ENCODE data around the gene KAZN.

KAZN gene

GRCh38 chr1:14614341-14614740 is 15.9 kb downstream of the KAZN start:
- DNase-seq (ENCODE audit: low read depth): no peak

DNA sequence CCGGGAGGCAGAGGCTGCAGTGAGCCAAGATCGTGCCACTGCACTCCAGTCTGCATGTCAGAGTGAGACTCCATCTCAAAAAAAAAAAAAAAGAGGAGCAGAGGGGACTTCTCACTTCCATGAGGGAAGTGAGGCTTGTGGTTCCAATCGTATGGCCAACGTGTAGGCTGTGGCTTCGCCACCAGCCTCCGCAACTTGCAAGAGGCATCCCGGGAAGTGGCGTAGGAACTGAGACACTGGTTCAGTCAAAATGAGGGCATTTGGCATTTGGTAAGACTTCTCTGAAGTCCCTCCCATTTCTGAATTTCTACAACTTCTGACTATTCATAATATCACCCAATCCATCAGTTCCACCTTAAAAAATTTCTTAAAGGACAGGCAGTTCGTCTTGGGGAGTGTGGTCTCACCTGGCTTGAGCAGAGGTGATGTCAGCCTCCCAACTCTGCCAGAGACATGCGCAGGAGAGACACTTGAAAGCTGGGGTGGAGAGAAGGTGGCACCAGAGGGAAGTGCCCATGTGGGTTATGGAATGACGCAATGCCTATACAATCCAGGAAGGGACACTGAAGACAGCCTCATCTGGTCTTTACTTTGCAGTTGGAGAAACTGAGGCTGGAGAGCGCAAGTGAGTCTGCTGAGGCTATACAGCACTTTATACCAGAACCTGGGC is 17.2 kb downstream of the KAZN start:
- DNase-seq (ENCODE audit: low read depth): no peak

GRCh38 chr1:14616632-14617396 is 18.3 kb downstream of the KAZN start:
- DNase-seq (ENCODE audit: low read depth): no peak

DNA sequence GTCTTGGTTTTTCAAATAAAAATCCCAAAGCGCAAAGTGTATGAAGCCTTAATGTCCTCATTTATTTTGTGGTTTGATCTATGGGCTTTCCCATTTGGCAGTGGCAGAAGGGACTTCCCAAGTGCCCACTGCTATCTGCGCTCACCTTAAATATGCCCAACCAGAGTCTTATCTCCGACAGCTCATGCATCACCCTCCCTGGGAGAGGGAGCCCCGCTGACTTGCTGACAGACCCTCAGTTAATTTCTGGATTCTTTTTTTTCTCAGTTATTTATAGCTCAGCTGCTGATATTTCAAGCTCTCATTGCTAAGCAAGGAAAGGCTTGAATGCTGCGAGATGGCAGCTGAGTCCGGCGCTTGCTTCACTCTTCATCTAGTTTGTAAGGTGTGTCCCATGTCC is 19.3 kb downstream of the KAZN start:
- no peak for DNase-seq (ENCODE audit: low read depth)

DNA sequence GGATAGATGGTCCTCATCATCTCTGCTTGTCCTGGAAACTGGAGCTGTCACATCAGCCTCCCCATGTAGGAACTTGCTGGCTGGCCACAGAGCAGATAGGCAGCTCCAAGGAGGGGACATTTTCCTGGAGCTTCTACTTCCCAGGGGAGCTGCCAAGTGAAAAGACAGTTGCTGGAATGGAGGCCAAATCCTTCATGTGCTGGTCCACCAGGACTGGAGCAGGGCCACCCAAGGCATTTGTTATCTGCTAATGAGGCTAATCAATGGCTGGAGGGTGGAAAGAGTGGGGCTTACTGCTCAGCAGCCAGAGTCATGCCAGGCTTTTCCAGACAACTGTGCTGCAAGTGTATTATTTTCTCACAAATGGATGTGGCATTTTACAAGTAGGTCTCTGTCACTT is 22.5 kb downstream of the KAZN start:
- no peak for DNase-seq (ENCODE audit: low read depth)

DNA sequence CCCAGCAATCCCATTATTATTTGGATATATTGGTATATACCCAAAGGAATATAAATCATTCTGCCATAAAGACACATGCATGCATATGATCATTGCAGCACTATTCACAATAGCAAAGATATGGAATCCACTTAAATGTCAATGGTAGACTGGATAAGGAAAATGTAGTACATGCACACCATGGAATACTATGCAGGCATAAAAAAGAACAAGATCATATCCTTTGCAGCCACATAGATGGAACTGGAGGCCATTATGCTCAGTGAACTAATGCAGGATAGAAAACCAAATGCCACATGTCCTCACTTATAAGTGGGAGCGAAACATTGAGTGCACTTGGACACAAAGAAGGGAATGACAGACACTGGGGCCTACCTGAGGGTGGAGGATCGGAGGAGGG is 24.6 kb downstream of the KAZN start:
- DNase-seq (ENCODE audit: low read depth): no peak

DNA sequence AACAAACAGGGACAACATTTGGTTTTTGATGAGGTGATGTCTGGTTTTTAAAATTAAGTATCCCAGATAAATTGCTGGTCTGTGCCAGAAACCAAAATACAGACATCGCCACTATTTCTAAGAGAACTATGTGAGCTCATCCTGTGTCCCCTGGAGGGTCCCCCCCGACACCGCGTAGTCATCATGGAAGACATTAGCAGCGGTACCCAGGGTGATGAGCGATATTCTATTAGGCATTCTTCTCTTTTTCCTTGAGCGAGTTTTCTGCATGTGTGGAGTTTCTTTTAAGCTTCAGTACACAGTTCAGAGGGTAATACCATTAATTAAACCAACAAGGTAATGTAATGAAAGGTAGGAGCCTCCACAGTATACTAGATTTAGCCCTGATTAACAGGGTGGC is 26.5 kb downstream of the KAZN start:
- no peak for DNase-seq (ENCODE audit: low read depth)

GRCh38 chr1:14625572-14625971 is 27.1 kb downstream of the KAZN start:
- DNase-seq (ENCODE audit: low read depth): no peak

DNA sequence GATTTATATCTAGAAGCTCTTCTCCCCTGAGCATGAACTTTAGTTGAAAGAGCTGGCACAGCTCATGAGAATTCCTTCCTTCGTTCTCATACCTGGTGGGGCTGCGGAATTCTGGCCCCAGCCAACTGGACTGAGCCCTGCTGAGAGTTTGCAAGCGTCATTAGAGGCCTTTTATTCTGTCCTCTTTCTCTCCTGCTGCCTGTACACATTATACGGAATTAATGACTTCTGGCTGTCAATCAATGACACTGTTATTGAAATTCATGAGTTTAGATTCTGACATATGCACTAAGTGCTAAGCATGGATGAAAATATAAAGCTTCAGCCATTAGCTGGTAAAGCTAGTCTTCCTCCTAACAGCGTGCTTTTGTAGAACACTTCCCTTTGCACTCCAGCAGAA is 27.5 kb downstream of the KAZN start:
- DNase-seq (ENCODE audit: low read depth): no peak

GRCh38 chr1:14626869-14627607 is 28.6 kb downstream of the KAZN start:
- no peak for DNase-seq (ENCODE audit: low read depth)

DNA sequence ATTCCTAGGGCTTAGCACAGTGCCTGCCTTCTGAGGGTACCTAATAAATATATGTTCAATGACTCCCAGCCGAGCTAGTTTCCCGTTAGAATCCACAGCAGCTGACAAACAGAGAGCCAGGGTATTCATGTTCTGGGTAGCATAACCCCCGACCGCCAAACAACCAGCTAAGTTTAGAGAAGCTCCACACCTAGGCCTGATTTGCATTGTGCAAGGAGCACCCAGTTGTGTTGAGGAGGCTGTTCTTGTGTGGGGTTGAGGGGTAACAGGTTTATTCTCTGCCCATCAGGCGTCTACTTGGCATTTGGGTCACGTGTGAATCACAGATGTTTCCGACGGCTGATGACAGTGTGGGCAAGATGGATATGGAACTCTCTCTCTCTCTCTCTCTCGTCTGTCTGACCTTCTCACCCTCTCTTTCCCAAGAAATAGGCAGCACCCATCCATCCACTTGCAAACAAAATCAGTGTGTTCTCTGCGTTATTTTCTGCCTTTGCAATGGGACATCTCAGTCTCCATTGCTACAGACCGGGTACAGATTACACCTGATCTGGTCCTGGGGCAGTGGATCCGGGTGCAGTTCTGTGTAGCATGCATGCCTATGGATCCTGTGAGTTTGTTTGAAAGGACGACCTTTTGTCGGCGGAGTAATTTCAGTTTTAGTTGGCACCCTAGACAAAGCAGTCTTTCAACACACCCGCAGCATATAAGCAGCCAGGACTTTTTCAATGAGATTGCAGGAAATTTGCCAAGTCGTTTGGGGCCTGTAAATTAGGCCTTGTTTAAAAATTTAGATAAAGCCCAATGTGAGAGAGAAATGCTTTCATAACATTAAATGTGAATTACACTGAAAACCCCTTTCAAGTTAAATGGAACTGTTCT is 29.4 kb downstream of the KAZN start:
- no peak for DNase-seq (ENCODE audit: low read depth)

GRCh38 chr1:14629363-14630014 is 31.0 kb downstream of the KAZN start:
- DNase-seq (ENCODE audit: low read depth): no peak

- DNase-seq (ENCODE audit: low read depth): no peak
Observed at GRCh38 chr1:14630986-14631385, 32.5 kb downstream of the KAZN start.

GRCh38 chr1:14631421-14631820 is 32.9 kb downstream of the KAZN start:
- DNase-seq (ENCODE audit: low read depth): no peak

DNA sequence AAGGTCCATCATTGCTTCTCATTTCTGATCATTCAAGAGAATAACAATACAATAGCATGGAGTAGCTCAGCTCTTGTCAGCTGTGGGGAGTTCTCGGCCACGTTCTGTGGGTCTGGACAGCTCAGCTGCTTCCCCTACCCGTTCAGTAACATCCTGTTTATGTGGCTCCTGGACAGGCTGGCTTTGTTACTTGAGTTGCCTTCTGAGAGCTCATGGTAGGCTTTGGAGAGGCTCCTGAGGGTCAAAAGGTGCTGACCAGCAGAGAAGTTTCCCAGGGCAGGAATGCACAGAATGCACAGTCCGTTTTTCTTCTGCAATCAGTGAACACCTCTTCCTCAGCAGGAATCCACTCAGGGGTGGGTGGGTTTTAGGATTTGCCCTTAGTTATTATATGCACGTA is 36.0 kb downstream of the KAZN start:
- peak; percentile 6 for DNase-seq (ENCODE audit: low read depth)

- no peak for DNase-seq (ENCODE audit: low read depth)
Observed at GRCh38 chr1:14635421-14635820, 36.9 kb downstream of the KAZN start.

- no peak for DNase-seq (ENCODE audit: low read depth)
Observed at GRCh38 chr1:14636897-14637632, 38.6 kb downstream of the KAZN start.

GRCh38 chr1:14639291-14640050 is 41.0 kb downstream of the KAZN start:
- no peak for DNase-seq (ENCODE audit: low read depth)

GRCh38 chr1:14642712-14643111 is 44.2 kb downstream of the KAZN start:
- DNase-seq (ENCODE audit: low read depth): no peak

DNA sequence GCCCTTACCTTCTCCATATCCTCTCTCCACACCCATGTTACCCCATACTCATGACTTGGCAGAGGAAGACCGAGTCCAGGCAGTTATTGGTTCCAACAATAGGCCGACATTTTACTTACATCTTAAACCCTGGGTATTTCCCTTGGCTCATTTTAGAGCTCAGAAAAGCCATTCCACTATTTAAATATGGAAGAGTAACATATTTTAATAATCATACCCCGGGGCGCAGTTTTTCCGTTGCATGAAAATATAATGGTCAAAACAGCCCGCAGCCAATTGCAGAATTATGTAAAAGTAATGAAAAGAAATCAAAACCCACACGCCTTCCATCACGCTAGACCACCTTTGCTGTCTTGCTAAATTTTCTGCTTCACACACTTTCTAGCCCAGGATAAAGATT is 48.5 kb downstream of the KAZN start:
- no peak for DNase-seq (ENCODE audit: low read depth)
